Activated naive CD4-positive, alpha-beta T cell treated with anti-CD3 and anti-CD28 coated beads, Interleukin-2, amount 50 U/mL, for 24 hours (primary cell): ENCODE results near the gene CWC15.
"Not testable (repeated sequence)": the region's sequence is repeated elsewhere in the genome, so short reads cannot be mapped to it uniquely, and the experiment has no call there.

Experiments
- H3K27ac Mint-ChIP-seq: one replicate; pipeline ENCODE4 v1.8.0; 2021; ENCODE audit warnings: mild to moderate bottlenecking, mixed read lengths
- H3K27me3 Mint-ChIP-seq: one replicate; pipeline ENCODE4 v1.8.0; 2021; ENCODE audit warnings: mixed read lengths
- H3K36me3 Mint-ChIP-seq: one replicate; pipeline ENCODE4 v1.8.0; 2021; ENCODE audit warnings: mixed read lengths
- H3K4me1 Mint-ChIP-seq: one replicate; pipeline ENCODE4 v1.8.0; 2021; ENCODE audit warnings: mixed read lengths
- H3K4me3 Mint-ChIP-seq: one replicate; pipeline ENCODE4 v1.8.0; 2021; ENCODE audit warnings: mild to moderate bottlenecking, mixed read lengths
- H3K9me3 Mint-ChIP-seq: one replicate; pipeline ENCODE4 v1.8.0; 2021; ENCODE audit warnings: mixed read lengths

Gene CWC15

GRCh38 chr11:94973099-94973968 lies at the start of gene CWC15, which contains the start of gene KDM4D:
Gene CWC15, minus strand, starts transcription at chr11:94973556. Its CDS starts 1,371 bp downstream, at chr11:94972185.
Gene KDM4D, plus strand, starts transcription at chr11:94973709. Its CDS starts 23,664 bp downstream, at chr11:94997373.
- Mint-ChIP-seq H3K27ac (peak within 1 kb of the TSS; percentile 99), H3K4me3 (peak within 1 kb of the TSS; percentile 100), H3K36me3 (peaks cover 18% of the 10 kb centered on the region), H3K9me3 (no peaks in the 10 kb centered on the region), H3K27me3 (no peaks in the 10 kb centered on the region), H3K4me1 (peaks cover 41% of the 10 kb centered on the region)

- not testable (repeated sequence) for H3K9me3 Mint-ChIP-seq, H3K36me3 Mint-ChIP-seq
Observed at GRCh38 chr11:95021468-95021867, 48.1 kb upstream of the CWC15 start.

GRCh38 chr11:95016139-95016538 lies 42.8 kb upstream of the CWC15 start:
- H3K4me3 Mint-ChIP-seq: no peak overlapping the region
- no peak overlapping the region for H3K27ac Mint-ChIP-seq
- H3K4me1 Mint-ChIP-seq: no peaks in the 10 kb centered on the region
- no peaks in the 10 kb centered on the region for H3K36me3 Mint-ChIP-seq
- H3K9me3 Mint-ChIP-seq: no peaks in the 10 kb centered on the region
- H3K27me3 Mint-ChIP-seq: peaks cover 4% of the 10 kb centered on the region

More at GRCh38 chr11:95021468-95021867, 48.1 kb upstream of the CWC15 start:
- H3K4me3 Mint-ChIP-seq, H3K4me1 Mint-ChIP-seq, H3K27me3 Mint-ChIP-seq, H3K27ac Mint-ChIP-seq: not testable (repeated sequence)

GRCh38 chr11:95014184-95014821 lies 40.9 kb upstream of the CWC15 start:
- Mint-ChIP-seq H3K4me3 (no peak overlapping the region), H3K4me1 (no peaks in the 10 kb centered on the region), H3K9me3 (no peaks in the 10 kb centered on the region), H3K27me3 (peaks cover 4% of the 10 kb centered on the region), H3K36me3 (no peaks in the 10 kb centered on the region), H3K27ac (no peak overlapping the region)

- Mint-ChIP-seq H3K4me1 (no peaks in the 10 kb centered on the region), H3K27ac (no peak overlapping the region), H3K27me3 (peaks cover 6% of the 10 kb centered on the region), H3K36me3 (no peaks in the 10 kb centered on the region), H3K4me3 (no peak overlapping the region), H3K9me3 (peaks cover 4% of the 10 kb centered on the region)
Observed at GRCh38 chr11:95011376-95011775, 38.0 kb upstream of the CWC15 start.

GRCh38 chr11:95005642-95006041 lies 32.3 kb upstream of the CWC15 start:
- no peaks in the 10 kb centered on the region for H3K36me3 Mint-ChIP-seq
- H3K27ac Mint-ChIP-seq: no peak overlapping the region
- H3K4me1 Mint-ChIP-seq: no peaks in the 10 kb centered on the region
- H3K9me3 Mint-ChIP-seq: peaks cover 4% of the 10 kb centered on the region
- H3K27me3 Mint-ChIP-seq: peaks cover 2% of the 10 kb centered on the region
- H3K4me3 Mint-ChIP-seq: no peak overlapping the region

GRCh38 chr11:95003716-95004115 lies 30.4 kb upstream of the CWC15 start:
- H3K4me3 Mint-ChIP-seq: no peak overlapping the region
- H3K9me3 Mint-ChIP-seq: peaks cover 4% of the 10 kb centered on the region
- H3K27ac Mint-ChIP-seq: no peak overlapping the region
- peaks cover 2% of the 10 kb centered on the region for H3K27me3 Mint-ChIP-seq
- peaks cover 7% of the 10 kb centered on the region for H3K36me3 Mint-ChIP-seq
- no peaks in the 10 kb centered on the region for H3K4me1 Mint-ChIP-seq

GRCh38 chr11:94998285-94998684 lies 24.9 kb upstream of the CWC15 start:
- H3K9me3 Mint-ChIP-seq: no peaks in the 10 kb centered on the region
- H3K4me1 Mint-ChIP-seq: no peaks in the 10 kb centered on the region
- no peak overlapping the region for H3K4me3 Mint-ChIP-seq
- H3K27ac Mint-ChIP-seq: no peak overlapping the region
- H3K36me3 Mint-ChIP-seq: peaks cover 9% of the 10 kb centered on the region
- no peaks in the 10 kb centered on the region for H3K27me3 Mint-ChIP-seq

GRCh38 chr11:94997437-94997836 lies 24.1 kb upstream of the CWC15 start:
- peaks cover 9% of the 10 kb centered on the region for H3K36me3 Mint-ChIP-seq
- no peak overlapping the region for H3K4me3 Mint-ChIP-seq
- no peaks in the 10 kb centered on the region for H3K9me3 Mint-ChIP-seq
- no peak overlapping the region for H3K27ac Mint-ChIP-seq
- no peaks in the 10 kb centered on the region for H3K4me1 Mint-ChIP-seq
- H3K27me3 Mint-ChIP-seq: no peaks in the 10 kb centered on the region

GRCh38 chr11:94993400-94993943 lies 20.1 kb upstream of the CWC15 start:
- H3K27ac Mint-ChIP-seq: no peak overlapping the region
- peaks cover 1% of the 10 kb centered on the region for H3K27me3 Mint-ChIP-seq
- H3K4me3 Mint-ChIP-seq: no peak overlapping the region
- no peaks in the 10 kb centered on the region for H3K4me1 Mint-ChIP-seq
- H3K9me3 Mint-ChIP-seq: no peaks in the 10 kb centered on the region
- H3K36me3 Mint-ChIP-seq: peaks cover 2% of the 10 kb centered on the region

- Mint-ChIP-seq H3K4me3 (no peak overlapping the region), H3K9me3 (no peaks in the 10 kb centered on the region), H3K4me1 (no peaks in the 10 kb centered on the region), H3K36me3 (peaks cover 2% of the 10 kb centered on the region), H3K27me3 (peaks cover 7% of the 10 kb centered on the region), H3K27ac (no peak overlapping the region)
Observed at GRCh38 chr11:94988748-94989147, 15.4 kb upstream of the CWC15 start.

- H3K27ac Mint-ChIP-seq: no peak overlapping the region
- H3K4me1 Mint-ChIP-seq: no peaks in the 10 kb centered on the region
- H3K4me3 Mint-ChIP-seq: no peak overlapping the region
- H3K36me3 Mint-ChIP-seq: peaks cover 2% of the 10 kb centered on the region
- H3K9me3 Mint-ChIP-seq: no peaks in the 10 kb centered on the region
- H3K27me3 Mint-ChIP-seq: peaks cover 7% of the 10 kb centered on the region
Observed at GRCh38 chr11:94987378-94987777, 14.0 kb upstream of the CWC15 start.

- Mint-ChIP-seq H3K4me1 (peaks cover 28% of the 10 kb centered on the region), H3K27ac (no peak overlapping the region), H3K27me3 (no peaks in the 10 kb centered on the region), H3K9me3 (no peaks in the 10 kb centered on the region), H3K4me3 (no peak overlapping the region), H3K36me3 (peaks cover 7% of the 10 kb centered on the region)
Observed at GRCh38 chr11:94975599-94975998, 2.2 kb upstream of the CWC15 start.

- Mint-ChIP-seq H3K27me3 (no peaks in the 10 kb centered on the region), H3K36me3 (peaks cover 11% of the 10 kb centered on the region), H3K27ac (no peak overlapping the region), H3K4me3 (peak overlapping the region; percentile 100), H3K4me1 (peaks cover 35% of the 10 kb centered on the region), H3K9me3 (no peaks in the 10 kb centered on the region)
Observed at GRCh38 chr11:94974178-94974577, 822 bp upstream of the CWC15 start.

GRCh38 chr11:94972700-94973098 lies 657 bp downstream of the CWC15 start:
- Mint-ChIP-seq H3K27me3 (no peaks in the 10 kb centered on the region), H3K27ac (peak overlapping the region; percentile 99), H3K4me3 (peak overlapping the region; percentile 100), H3K9me3 (no peaks in the 10 kb centered on the region), H3K4me1 (peaks cover 41% of the 10 kb centered on the region), H3K36me3 (peaks cover 18% of the 10 kb centered on the region)
